CD4-positive, alpha-beta T cell treated with Interleukin-6 for 4 hours (primary cell): ENCODE results near the gene UBE2O.

Experiments
- DNase-seq: peaks from one replicate; pipeline ENCODE4 v3.0.0-alpha.2; 2020; ENCODE audit warnings: mixed read lengths

Gene UBE2O

DNA sequence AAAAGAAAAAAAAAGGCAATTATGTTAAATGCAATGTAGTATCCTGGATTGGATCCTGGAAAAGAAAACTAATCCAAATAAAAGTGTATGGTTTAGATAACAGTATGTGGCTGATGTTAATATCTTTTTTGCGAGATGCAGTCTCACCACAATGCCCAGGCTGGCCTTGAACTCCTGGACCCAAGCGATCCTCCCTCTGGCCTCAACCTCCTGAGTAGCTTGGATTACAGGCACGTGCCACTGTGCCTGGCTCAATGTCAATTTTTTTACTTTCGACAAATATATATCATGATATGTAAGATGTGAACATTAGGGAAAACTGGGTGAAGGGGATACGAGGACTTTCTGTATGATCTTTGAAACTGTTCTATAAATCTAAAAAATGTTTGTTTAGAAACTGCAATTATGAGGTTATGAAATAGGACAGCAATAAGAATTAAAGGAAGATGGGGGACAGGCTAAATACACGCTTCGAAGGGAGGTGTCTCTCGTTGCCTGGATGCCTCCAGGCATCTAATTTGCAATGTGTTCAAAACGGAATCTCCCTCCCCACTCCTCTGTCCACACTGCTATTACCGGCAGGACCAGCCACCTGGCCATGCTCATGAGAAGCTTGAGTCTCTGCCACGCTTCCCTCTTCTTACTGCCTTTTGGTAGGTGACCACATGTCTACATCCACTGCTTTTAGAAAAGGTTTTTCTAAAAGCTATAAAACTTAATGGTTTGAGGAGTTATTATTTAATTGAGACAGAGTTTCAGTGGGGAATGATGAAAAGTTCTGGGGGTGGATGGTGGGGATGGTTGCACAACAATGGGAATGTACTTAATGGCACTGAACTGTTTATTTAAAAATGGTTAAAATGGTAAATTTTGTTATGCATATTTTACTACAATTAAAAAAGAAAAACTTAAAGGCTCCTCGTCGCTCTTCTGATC is 15.2 kb downstream of the UBE2O start:
- no peak for DNase-seq

DNA sequence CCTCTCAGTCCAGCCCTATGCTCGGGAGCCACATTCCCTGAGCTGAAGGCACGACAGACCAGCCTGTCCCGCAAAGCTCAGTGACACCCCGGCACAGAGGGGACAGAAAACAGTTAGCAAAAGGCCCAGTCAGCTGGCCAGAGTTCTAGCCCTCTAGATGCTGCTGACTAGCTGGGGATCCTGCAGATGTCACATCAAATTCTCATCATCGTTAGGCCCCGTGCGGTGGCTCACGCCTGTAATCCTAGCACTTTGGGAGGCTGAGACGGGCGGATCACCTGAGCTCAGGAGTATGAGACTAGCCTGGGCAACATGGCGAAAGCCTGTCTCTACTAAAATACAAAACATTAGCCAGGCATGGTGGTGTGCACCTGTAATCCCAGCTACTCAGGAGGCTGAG is 17.2 kb downstream of the UBE2O start:
- no peak for DNase-seq

DNA sequence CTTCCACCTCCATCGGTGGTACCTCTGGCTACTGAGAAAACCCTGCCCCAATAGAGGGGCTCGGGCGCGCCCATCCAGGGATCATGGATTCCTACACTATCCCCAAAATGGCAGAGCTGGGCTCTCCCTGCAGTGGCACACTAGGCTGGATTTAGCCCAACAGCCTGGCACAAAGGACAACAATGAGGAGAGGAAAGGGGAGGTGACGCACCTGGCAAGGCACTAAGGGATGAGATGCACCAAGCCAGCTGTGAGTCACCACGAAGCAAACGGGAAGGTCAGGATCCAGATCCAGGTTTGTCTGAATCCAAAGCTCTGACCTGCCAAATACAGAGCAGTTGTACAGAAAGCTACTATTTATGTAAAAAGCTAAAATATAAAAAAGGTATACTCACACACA is 18.1 kb downstream of the UBE2O start:
- no peak for DNase-seq

DNA sequence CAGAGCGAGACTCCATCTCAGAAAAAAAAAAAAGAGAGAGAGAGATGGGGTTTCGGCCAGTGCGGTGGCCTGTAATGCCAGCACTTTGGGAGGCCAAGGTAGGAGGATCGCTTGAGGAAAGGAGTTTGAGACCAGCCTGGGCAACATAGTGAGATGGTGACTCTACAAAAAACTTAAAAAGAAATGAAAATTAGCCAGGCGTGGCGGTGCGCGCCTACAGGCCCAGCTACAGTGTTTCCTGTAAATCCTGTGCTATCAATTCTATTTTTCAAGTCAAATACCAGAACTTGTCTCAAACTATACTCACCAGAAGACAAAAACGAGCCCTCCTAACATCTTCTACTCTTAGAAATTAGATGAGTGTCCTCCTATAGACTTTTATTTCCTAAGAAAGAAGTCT is 19.3 kb downstream of the UBE2O start:
- DNase-seq, result no peak

DNA sequence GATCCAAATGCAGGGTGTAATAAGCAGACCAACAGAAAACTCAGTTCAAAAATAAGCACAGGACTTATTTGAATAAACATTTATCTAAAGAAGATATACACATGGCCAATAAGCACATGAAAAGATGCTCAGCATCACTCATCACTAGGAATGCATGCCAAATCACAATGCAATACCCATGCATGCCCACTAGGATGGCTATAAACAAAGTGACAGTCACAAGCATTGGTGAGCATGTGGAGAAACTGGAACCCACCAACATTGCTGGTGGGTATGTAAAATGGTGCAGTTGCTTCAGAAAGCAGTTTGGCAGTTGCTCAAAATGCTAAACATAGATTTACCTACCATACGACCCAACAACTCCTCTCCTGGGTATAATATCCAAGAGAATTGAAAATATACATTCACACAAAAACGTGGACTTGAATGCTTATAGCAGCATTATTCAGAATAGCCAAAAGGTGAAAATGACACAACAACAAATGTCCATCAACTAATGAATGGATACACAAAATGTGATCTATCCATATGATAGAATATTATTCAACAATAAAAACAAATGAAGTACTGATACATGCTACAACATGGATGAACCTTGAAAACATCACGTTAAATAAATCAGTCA is 20.1 kb downstream of the UBE2O start:
- no peak for DNase-seq

DNA sequence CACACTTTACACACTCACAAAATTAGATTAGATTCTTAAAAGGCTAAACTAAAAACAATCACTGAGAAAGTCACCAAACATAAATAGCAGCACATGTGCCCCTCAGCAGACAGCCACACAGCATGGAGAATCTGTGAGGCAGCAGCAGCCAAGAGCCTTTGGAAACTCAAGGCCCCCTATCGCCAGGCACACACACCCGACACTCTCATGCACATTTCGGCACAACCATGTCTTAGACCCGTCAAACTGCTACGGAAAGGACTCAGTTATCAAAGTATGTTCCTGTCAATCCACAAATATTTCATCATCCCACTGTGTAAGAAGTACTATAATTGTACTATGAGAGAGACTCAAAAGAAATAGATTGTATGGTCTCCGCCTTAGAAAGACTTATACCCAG is 20.9 kb downstream of the UBE2O start:
- DNase-seq, result no peak

DNA sequence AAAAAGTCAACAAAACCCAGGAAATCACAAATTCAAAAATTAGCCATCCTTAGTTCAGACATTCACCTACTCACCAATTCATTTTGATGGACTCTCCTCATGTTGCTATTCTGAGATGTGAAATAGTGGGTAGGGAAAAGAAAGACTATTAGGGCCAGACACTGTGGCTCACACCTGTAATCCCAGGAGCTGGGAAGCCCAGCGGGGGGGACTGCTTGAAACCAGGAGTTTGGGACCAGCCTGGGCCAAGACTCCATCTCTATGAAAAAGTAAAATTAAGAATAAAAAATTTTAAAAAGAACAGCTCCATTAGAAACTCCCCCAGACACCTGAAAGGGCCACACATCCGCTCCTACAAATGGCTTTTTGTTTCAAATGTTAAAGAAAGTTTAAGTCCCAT is 21.4 kb downstream of the UBE2O start:
- no peak for DNase-seq

DNA sequence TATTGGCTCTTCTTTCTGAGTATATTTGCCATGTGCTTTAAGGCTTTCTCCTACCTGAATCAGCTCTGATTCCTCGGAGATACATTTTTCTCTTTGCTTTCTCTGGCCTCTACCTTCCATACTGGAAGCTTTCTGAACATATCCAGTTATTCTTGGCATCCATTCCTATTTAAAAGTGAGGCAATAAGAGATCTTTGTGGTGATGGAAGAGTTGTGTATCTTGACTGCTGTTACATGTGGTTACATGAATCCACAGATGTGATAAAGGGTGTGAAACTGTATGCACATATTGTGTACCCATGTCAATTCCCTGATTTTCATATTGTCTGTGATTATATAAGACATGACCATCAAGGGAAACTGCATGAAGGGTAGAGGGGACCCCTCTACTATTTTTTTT is 24.4 kb downstream of the UBE2O start:
- DNase-seq, result no peak

DNA sequence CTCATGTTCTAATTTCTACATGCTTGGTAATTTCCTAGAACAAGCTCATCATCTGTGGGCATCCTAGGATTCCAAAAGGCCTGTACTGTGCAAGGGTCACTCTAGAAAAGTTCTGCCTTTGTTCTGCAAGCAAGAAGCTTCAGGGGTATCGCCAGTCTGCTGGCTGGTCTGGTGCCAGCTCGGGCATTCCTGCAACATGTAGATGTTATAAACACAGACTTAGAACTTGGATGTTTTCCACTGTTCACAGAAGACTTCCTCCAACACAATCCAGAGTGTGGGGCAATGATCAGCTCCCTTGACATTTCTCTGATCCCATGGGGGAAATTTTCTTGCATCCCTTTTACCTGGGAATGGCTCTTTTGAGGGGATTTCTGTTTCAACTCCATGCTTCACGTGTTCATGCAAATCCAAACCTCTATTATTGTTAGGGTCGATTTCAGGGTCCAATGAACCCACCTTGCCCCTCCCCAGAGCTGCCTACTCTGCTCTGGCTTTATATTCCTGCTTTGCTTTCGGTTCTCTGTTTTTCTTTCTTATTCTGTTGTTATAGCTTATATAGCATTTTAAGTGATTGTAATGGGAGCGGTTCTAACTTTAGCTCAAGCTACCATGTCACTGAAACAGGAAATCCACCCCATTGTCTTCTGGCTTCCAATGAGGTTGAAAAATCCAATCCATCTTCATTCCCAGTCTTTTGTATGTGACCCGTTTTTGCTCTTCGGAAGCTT is 25.3 kb downstream of the UBE2O start:
- DNase-seq, result no peak

DNA sequence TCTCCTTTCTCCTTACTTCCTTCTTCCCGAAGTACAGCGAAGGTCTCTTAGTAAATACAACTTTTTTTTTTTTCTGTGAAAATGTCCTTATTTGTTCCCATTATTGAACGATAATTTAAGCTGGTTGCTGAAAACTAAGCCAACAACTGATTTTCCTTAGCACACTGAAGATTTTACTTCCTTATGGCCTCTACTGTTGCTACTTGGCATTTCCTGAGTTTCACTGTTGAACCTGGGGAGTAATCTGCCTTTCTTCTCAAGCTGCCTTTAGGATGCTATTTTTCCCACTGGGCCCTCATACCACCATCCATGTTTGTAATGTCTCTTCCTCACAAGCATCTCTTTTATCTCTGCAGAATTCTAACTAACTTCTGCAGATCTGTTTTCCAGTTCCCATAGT is 26.1 kb downstream of the UBE2O start:
- DNase-seq, result no peak

DNA sequence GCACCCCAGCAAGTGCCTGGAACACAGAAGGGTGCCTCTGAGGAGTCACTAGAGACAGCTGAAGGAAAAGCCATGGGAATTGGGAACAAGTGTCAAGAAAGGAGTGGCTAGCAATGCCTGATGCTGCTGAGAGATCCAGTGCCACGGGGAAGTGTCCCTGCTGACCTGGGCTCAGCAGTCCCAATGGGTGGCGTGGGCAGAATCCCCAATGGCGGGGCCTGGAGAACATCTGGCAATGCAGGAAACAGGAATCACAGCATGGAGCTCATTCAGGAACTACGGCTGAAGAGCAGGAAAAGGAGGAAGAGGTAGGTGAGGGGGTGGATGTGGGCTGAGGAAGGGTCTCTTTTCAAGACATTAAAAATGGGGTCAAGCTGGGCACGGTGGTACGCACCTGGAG is 30.1 kb downstream of the UBE2O start:
- no peak for DNase-seq

DNA sequence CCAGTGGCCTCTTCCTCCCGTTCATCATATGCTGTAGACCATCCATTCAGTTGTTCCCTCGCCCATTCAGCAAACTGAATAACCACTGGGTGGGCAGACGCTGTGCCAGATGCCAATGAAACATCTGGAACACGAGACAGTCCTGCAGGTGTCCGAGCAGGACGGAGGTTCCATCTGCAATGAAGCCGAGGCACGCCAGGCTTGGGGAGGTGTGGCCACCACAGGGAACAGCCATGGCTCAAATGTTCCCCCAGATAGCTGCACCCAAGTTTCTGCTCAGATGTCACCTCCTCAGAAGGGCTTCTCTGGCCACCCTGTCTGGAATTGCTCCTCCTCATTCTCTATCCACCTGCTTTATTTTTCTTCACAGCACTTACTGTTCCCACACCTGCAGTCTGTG is 30.5 kb downstream of the UBE2O start:
- DNase-seq, result no peak

DNA sequence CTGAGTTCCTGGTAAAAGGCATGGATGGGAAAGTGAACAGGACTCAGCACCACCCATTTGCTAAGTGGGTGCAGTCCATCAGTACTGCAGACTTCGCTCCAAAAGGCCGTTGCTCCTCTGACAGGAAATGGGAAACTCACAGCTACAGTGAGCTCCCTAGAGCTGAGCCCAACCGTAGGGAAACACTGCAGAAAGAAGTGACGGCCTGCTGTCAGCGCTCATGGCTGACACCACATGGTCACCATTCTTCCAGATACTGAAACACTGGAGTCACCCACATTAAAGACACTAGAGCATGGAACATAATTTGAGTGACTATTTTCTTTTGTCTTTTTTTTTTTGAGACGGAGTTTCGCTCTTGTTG is 31.9 kb downstream of the UBE2O start:
- DNase-seq, result no peak

DNA sequence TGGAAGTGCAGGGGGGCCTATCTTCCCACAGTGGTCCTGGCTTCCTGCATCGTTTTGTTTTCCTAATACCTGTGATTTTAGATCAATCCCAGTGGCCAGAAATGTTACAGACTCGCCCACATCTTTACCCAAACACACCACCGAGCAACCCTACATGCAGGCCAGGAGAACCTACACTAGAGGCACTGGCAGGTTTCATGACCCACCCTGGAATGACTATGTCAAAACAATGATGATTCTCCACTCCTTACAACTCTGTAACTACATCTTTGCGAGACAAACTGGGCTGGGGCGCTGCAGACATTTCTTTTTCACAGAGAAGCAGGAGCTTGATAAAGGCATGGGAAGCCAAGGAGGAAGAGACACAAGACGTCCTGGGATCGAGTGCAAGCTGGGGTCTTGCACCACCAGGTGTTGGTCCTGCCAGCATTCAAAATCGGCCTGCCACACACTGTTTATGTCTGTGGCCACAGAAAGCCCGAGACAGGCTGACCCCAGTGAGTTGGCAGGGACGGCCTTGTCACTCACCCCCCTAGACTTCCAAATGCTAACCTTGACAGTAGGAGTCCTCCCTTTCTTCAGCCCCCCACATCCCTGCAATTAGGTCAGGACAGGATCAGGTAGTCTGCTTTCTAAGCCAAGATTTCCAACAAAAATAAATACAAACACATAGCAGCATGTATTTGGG is 32.5 kb downstream of the UBE2O start:
- DNase-seq, result no peak

DNA sequence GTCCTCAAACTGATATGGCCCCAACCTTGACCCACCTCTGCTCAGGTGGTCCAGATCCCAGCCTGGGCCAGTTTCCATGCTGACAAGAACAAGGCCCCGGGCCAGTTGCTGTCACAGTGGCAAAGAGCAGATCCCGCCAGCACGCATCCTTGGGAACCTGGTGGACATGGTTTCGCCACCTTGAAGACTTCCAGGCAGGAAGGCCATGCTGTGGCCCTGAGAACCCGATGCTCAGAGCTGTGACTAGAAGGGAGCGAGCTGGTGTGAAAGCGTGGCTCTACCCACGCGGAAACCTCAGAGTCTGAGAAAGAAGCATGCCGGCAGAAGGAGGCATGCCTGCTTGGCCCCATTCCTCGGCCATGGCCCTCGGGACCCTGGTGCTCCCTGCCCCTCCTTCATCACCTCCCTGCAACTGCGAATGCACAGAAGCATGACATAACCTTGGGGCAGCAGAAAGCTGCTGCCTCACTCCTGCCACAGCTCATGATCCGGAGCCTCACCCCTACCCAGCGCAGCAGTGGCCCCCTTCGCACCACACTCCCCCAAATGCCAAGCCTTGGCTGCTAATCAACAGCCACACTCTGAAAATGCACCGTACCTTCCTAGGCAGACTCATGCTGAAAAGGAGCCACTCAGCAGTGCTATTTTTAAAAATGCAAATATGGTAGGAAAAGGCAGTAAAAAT is 33.2 kb downstream of the UBE2O start:
- no peak for DNase-seq

DNA sequence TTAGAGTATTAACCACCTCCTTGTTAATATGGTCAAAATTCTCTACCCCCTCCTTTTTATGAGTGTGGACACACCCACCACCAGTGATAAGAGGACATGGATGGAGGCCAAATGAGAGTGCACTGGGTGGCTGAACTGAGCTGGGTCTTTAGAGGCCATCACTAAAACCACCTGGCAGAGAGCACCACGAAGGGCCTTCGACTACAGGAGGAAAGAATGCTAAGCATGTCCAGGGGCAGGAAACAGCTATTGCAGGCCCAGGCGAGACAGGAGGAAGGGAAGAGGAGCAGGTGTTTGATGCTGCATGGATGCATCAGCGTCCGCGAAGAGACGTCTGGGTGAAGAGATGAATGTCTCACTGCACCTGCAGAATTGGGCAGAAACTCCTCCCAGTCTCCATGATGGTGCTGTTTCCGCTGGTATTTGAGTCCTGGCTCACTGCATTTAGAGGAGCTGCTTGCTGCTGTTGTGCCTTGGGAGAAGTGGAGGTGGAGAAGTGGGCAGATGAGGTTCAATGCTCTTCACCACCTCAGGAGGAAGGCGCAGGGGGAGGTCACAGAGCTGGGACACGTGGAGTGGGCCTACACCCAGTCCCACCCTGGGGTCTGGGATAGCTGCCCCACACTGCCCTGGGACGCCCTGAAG is 35.3 kb downstream of the UBE2O start:
- no peak for DNase-seq

DNA sequence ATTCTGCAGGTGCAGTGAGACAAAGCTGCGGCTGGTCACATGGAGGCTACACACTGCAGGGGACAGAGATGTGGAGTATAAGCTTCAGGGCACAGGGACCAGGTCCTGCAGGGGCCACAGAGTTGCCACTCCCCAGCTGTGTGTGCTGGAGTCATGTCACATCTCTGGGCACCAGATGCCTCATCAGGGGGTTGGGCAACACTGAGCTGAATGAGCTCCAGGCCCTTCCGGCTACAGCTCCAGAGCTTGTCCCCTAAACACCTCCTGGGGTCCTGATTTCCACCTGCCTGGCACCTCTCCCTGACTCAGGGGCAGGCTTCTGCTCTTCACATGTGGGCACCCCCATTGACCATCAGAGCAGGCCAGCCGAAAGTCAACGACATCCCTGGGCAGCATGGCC is 36.1 kb downstream of the UBE2O start:
- no peak for DNase-seq

DNA sequence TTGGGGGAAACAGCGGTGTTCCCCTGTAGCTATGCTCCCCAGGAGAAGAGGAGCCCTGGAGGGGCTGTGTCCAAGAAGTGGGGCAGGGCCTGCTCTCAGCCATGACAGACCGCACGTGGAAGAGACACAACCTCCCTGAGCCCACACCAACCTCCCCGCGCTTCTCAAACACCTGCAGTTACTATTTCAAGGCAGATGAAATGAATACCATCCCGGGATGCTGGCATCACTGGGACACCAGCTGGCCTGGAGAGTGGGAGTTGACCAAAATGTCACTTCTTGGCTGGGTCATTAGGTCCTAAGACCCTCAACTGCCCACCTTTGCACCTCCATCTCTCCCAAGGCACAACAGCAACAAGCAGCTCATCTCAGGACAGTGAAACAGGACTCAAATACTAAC is 36.5 kb downstream of the UBE2O start:
- DNase-seq, result no peak

DNA sequence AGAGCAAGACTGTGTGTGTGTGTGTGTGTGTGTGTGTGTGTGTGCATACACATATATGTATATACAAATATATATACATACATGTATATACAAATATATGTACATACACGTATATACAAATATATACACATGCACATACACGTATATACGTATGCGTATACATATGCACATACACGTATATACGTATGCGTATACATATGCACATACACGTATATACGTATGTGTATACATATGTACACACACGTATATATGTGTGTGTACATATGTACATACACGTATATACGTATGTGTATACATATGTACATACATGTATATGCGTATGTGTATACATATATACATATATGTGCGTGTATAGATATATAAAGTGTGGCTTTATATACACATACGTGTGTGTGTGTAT is 37.2 kb downstream of the UBE2O start:
- DNase-seq, result no peak

DNA sequence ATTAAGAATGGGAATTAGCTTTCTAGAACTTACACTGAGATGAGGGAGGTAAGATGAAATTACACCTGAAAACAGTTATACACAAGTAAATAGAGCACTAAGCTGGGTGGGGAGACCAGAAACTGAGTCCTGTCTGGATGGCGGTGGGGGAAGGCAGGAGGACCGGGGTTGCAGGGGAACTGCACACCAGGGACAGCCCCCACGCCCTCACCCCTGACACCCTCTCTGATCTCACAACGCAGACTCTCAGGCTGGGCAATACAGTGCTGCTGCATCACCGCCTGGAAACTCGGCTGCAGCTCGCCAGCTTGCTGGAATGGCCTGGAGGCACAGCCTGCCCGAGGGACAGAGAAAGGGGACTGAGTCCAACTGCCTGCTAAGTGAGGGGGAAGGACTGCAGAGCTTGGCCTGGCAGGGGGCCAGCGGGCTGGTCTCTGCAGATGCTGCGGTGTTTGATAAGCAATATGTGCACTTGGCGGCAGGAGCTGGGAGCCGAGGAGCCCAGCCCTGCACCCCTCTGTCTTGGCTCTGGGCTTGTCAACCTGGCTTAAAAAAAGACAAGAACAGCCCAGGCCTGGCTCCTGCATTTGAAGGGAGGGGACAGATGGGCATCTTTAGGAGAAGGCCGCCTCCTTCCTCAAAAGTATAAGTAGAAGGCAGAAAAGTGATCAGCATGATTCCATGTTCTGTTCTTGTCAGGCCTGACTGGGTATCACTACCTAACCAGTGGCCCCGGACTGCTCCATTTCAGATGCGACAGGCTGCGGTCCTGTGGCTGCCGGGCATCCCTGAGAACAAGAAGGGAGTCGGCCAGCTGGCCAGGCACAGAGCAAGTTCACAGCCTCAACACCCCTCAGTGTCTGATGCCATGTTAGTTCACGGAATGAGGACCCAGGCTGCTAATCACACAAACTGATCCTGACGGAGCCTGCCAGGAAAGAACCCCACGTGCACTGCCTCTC is 38.3 kb downstream of the UBE2O start:
- DNase-seq, result no peak

DNA sequence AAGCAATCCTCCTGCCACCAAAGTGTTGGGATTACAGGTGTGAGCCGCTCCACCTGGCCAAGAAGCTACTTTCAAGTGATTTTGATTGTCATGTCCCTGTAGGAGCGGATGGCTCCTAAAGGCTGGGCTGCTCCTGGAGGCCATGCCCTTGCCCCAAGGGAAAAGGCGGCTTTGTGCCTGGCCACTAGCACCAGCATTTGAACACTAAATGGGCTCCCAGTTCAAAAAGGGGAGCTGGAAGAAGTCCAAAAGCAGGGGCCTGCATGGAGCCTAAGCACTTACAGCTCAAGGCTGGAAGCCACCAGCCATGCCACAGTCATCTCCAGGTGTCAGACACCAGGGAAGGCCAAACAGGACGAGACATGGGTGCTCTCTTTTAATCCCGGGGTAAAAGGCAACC is 41.7 kb downstream of the UBE2O start:
- no peak for DNase-seq
